ENCODE measurements around the gene CXADR.
A peak's percentile ranks its signal among the peaks of the same experiment; 100 is the strongest.
"Not testable (repeated sequence)": the region's sequence is repeated elsewhere in the genome, so short reads cannot be mapped to it uniquely, and the experiment has no call there.

Gene CXADR

GRCh38 chr21:17512253-17513213 is at the start of gene CXADR:
CXADR (plus strand) TSS chr21:17513043; CDS start chr21:17513130, 87 bp downstream.
- peak; percentile 83 for DNase-seq (ENCODE audit: low spot score)

- no peak for DNase-seq (ENCODE audit: low spot score)
These were observed 46.7 kb upstream of the CXADR start for GRCh38 chr21:17466166-17466565.

GRCh38 chr21:17467392-17467791 is 45.5 kb upstream of the CXADR start:
- DNase-seq (ENCODE audit: low spot score), result no peak

- DNase-seq (ENCODE audit: low spot score), result no peak
These were observed 45.0 kb upstream of the CXADR start for GRCh38 chr21:17467829-17468228.

- no peak for DNase-seq (ENCODE audit: low spot score)
These were observed 44.1 kb upstream of the CXADR start for GRCh38 chr21:17468698-17469097.

- no peak for DNase-seq (ENCODE audit: low spot score)
These were observed 43.1 kb upstream of the CXADR start for GRCh38 chr21:17469727-17470126.

GRCh38 chr21:17472182-17472581 is 40.7 kb upstream of the CXADR start:
- no peak for DNase-seq (ENCODE audit: low spot score)

GRCh38 chr21:17472592-17473271 is 40.1 kb upstream of the CXADR start:
- no peak for DNase-seq (ENCODE audit: low spot score)

- DNase-seq (ENCODE audit: low spot score), result no peak
These were observed 36.8 kb upstream of the CXADR start for GRCh38 chr21:17476006-17476405.

GRCh38 chr21:17478156-17478555 is 34.7 kb upstream of the CXADR start:
- DNase-seq (ENCODE audit: low spot score), result not testable (repeated sequence)

GRCh38 chr21:17479606-17480005 is 33.2 kb upstream of the CXADR start:
- DNase-seq (ENCODE audit: low spot score), result no peak

GRCh38 chr21:17482928-17483327 is 29.9 kb upstream of the CXADR start:
- no peak for DNase-seq (ENCODE audit: low spot score)

- no peak for DNase-seq (ENCODE audit: low spot score)
These were observed 24.2 kb upstream of the CXADR start for GRCh38 chr21:17488620-17489019.

GRCh38 chr21:17489565-17489964 is 23.3 kb upstream of the CXADR start:
- DNase-seq (ENCODE audit: low spot score), result not testable (repeated sequence)

GRCh38 chr21:17491716-17492414 is 21.0 kb upstream of the CXADR start:
- DNase-seq (ENCODE audit: low spot score), result no peak

- DNase-seq (ENCODE audit: low spot score), result no peak
These were observed 20.3 kb upstream of the CXADR start for GRCh38 chr21:17492415-17493168.

GRCh38 chr21:17494051-17494450 is 18.8 kb upstream of the CXADR start:
- DNase-seq (ENCODE audit: low spot score), result no peak

- peak; percentile 84 for DNase-seq (ENCODE audit: low spot score)
These were observed 17.2 kb upstream of the CXADR start for GRCh38 chr21:17495680-17496079.

GRCh38 chr21:17497316-17497715 is 15.5 kb upstream of the CXADR start:
- no peak for DNase-seq (ENCODE audit: low spot score)

GRCh38 chr21:17498586-17498985 is 14.3 kb upstream of the CXADR start:
- DNase-seq (ENCODE audit: low spot score), result no peak

- no peak for DNase-seq (ENCODE audit: low spot score)
These were observed 11.5 kb upstream of the CXADR start for GRCh38 chr21:17501107-17502006.
